Loucy (cell line): Measurements from ENCODE around the gene CACNA1I.

Experiments used
- H2AFZ ChIP-seq: fragments of 200-600 bp; sonication (generic); 2 replicates; pipeline ENCODE4 v1.6.0; 2016; ENCODE audit warnings: antibody characterized with exemption, mild to moderate bottlenecking, low read length, moderate library complexity
- H3F3A ChIP-seq: fragments of 200-600 bp; 2 replicates; pipeline ENCODE4 v1.6.0; 2016; ENCODE audit warnings: antibody characterized with exemption, low read depth, mild to moderate bottlenecking
- H3K27me3 ChIP-seq: fragments of 200-600 bp; sonication (generic); 2 replicates; pipeline ENCODE4 v1.6.1; 2014; ENCODE audit warnings: low read length, mild to moderate bottlenecking; ENCODE audit not compliant: insufficient read depth, poor library complexity, severe bottlenecking
- H3K36me3 ChIP-seq: fragments of 200-600 bp; sonication (generic); 2 replicates; pipeline ENCODE4 v1.6.1; 2016; ENCODE audit warnings: low read length; ENCODE audit not compliant: insufficient read depth
- H3K4me1 ChIP-seq: fragments of 200-600 bp; sonication (generic); 2 replicates; pipeline ENCODE4 v1.5.1; 2014; ENCODE audit warnings: low read length, mild to moderate bottlenecking; ENCODE audit not compliant: insufficient read depth, poor library complexity, severe bottlenecking
- H3K4me2 ChIP-seq: fragments of 200-600 bp; sonication (generic); 2 replicates; pipeline ENCODE4 v1.6.0; 2014; ENCODE audit warnings: antibody characterized with exemption, low read length, low read depth, mild to moderate bottlenecking; ENCODE audit not compliant: poor library complexity, severe bottlenecking
- H3K4me3 ChIP-seq: fragments of 200-600 bp; sonication (generic); 2 replicates; pipeline ENCODE4 v1.5.1; 2014; ENCODE audit warnings: low read length, mild to moderate bottlenecking, mixed read lengths; ENCODE audit not compliant: poor library complexity, severe bottlenecking
- H3K79me2 ChIP-seq: fragments of 200-600 bp; sonication (generic); 2 replicates; pipeline ENCODE4 v1.6.1; 2014; ENCODE audit warnings: low read length; ENCODE audit not compliant: insufficient read depth
- H3K9ac ChIP-seq: fragments of 200-600 bp; sonication (generic); 2 replicates; pipeline ENCODE4 v1.6.0; 2014; ENCODE audit warnings: mild to moderate bottlenecking, low read depth, low read length, moderate library complexity; ENCODE audit not compliant: poor library complexity, severe bottlenecking
- H3K9me2 ChIP-seq: fragments of 200-600 bp; sonication (generic); replicated peaks from 2 replicates; pipeline ENCODE4 v1.6.1; 2016; ENCODE audit warnings: low read depth, low read length, mixed read lengths
- H3K9me3 ChIP-seq: fragments of 200-600 bp; sonication (generic); 2 replicates; pipeline ENCODE4 v1.6.1; 2014; ENCODE audit warnings: mild to moderate bottlenecking, antibody characterized with exemption, low read length, low read depth; ENCODE audit not compliant: insufficient read depth
- H4K20me1 ChIP-seq: fragments of 200-600 bp; sonication (generic); 2 replicates; pipeline ENCODE4 v1.6.0; 2014; ENCODE audit warnings: antibody characterized with exemption, low read length, mild to moderate bottlenecking; ENCODE audit not compliant: insufficient read depth, poor library complexity, severe bottlenecking
- EZH2phosphoT487 ChIP-seq: fragments of 200-600 bp; IDR thresholded peaks from 2 replicates; pipeline ENCODE4 v1.6.1; 2018; ENCODE audit warnings: antibody characterized with exemption, mild to moderate bottlenecking, moderate library complexity, borderline replicate concordance
- TF ChIP-seq, protein P1 (sequence below): fragments of 200-600 bp; sonication (generic); conservative IDR thresholded peaks from 2 replicates; pipeline ENCODE4 v1.5.1; 2014; ENCODE audit warnings: mild to moderate bottlenecking, antibody characterized with exemption, low read length

CACNA1I gene

DNA sequence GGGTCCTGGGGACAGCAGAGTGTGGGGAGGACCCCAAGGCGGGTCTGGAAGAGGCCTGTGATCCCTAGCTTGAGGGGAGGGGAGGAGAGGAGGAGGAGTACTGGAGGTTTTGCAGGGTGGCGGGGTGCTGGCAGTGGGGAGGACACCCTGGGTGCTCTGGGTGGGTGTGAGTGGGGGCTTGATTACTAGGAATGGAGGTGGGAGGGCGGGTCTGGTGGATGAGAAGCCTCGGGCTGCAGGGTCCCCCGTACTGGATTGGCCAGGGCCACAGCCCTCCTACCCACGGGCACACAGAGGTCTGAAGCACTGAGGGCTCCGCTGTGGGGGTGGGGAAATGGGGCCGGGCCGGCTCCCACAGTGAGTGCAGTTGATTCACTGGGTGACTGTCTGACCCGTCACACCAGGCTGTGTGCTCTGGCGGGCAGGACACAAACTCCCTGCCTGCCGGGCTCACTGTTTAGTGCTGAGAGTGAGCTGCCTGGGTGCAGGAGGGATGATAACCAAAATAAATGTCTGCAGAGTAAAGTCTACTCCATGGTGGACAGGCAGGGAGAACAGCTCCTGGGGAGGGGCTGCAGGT lies 114.2 kb downstream of the CACNA1I start:
- H3K9me2 ChIP-seq = no peaks in the 10 kb centered on the region
- no peaks in the 10 kb centered on the region for H3K9me3 ChIP-seq
- no peaks in the 10 kb centered on the region for H3F3A ChIP-seq
- TF ChIP-seq, protein P1, sequence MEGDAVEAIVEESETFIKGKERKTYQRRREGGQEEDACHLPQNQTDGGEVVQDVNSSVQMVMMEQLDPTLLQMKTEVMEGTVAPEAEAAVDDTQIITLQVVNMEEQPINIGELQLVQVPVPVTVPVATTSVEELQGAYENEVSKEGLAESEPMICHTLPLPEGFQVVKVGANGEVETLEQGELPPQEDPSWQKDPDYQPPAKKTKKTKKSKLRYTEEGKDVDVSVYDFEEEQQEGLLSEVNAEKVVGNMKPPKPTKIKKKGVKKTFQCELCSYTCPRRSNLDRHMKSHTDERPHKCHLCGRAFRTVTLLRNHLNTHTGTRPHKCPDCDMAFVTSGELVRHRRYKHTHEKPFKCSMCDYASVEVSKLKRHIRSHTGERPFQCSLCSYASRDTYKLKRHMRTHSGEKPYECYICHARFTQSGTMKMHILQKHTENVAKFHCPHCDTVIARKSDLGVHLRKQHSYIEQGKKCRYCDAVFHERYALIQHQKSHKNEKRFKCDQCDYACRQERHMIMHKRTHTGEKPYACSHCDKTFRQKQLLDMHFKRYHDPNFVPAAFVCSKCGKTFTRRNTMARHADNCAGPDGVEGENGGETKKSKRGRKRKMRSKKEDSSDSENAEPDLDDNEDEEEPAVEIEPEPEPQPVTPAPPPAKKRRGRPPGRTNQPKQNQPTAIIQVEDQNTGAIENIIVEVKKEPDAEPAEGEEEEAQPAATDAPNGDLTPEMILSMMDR = no peak
- TF ChIP-seq EZH2phosphoT487 = no peak
- no peaks in the 10 kb centered on the region for H3K36me3 ChIP-seq
- no peaks in the 10 kb centered on the region for H4K20me1 ChIP-seq
- no peaks in the 10 kb centered on the region for H3K4me1 ChIP-seq
- no peaks in the 10 kb centered on the region for H3K27me3 ChIP-seq
- no peak overlapping the region for H2AFZ ChIP-seq
- H3K9ac ChIP-seq = no peak overlapping the region
- H3K4me2 ChIP-seq = no peak overlapping the region
- H3K4me3 ChIP-seq = no peak overlapping the region
- no peaks in the 10 kb centered on the region for H3K79me2 ChIP-seq

GRCh38 chr22:39685336-39686177 lies 115.0 kb downstream of the CACNA1I start:
- Histone ChIP-seq H3K4me2 (no peak overlapping the region), H3K9ac (no peak overlapping the region), H2AFZ (no peak overlapping the region), H3K4me3 (no peak overlapping the region), H3K79me2 (no peaks in the 10 kb centered on the region), H3K27me3 (no peaks in the 10 kb centered on the region), H3K9me2 (no peaks in the 10 kb centered on the region), H4K20me1 (no peaks in the 10 kb centered on the region), H3K4me1 (no peaks in the 10 kb centered on the region), H3K9me3 (no peaks in the 10 kb centered on the region), H3F3A (no peaks in the 10 kb centered on the region), H3K36me3 (no peaks in the 10 kb centered on the region)
- no peak for TF ChIP-seq EZH2phosphoT487
- TF ChIP-seq, protein P1 = no peak

GRCh38 chr22:39686178-39686620 lies 115.6 kb downstream of the CACNA1I start:
- Histone ChIP-seq H4K20me1 (no peaks in the 10 kb centered on the region), H2AFZ (no peak overlapping the region), H3K36me3 (no peaks in the 10 kb centered on the region), H3K79me2 (no peaks in the 10 kb centered on the region), H3K4me3 (no peak overlapping the region), H3F3A (no peaks in the 10 kb centered on the region), H3K27me3 (no peaks in the 10 kb centered on the region), H3K9me2 (no peaks in the 10 kb centered on the region), H3K4me2 (no peak overlapping the region), H3K9me3 (no peaks in the 10 kb centered on the region), H3K9ac (no peak overlapping the region), H3K4me1 (peaks cover 2% of the 10 kb centered on the region)
- TF ChIP-seq EZH2phosphoT487 = no peak
- TF ChIP-seq, protein P1 = no peak
